ENCODE data around the gene DBH. TPM values are rescaled to one million over a fixed set of nuclear protein-coding genes. Genes with fewer than 3 reads are reported as not detected.

Gene DBH
- total and polyA plus RNA-seq, 12 donors = 0.24 to 234 (median 19.6) TPM; not detected in 1

DNA sequence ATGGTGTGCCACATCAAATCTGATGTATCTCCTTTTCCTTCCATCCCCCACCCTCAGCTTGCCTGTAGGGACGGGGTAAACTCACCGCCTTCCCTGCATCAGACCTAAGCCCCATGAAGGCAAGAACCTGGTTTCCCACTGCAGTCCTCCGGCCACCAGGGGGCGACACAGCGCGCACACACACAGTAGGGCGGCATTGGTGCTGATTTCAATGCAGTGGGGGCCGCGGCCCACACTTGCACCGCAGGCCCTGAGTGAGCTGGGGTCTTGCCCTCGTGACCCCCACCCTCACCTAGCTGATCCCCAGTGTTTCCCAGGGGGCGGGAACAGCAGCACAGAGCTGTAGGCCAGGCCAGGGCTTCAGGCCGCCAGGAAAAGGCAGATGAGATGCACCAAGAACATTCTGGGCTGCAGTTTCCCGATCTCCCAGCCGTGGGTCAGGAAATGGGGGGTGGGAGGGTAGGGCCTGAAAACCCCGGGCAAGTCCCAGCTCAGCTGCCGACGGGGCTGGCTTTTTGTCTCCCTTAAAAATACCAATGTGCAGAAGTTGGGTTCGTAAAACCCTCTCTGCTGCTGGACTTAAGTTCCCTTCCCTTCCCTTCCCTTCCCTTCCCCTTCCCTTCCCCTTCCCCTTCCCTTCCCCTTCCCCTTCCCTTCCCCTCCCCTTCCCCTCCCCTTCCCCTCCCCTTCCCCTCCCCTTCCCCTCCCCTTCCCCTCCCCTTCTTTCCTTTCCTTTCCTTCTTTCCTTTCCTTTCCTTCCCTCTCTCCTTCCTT lies 46.5 kb upstream of the DBH start:
- Histone ChIP-seq H3K4me1 (replicated peaks in 1 of 2) (no peaks in the 10 kb centered on the region), H3K27me3 (peaks cover 14% of the 10 kb centered on the region), H3K4me3 (no peak overlapping the region), H3K36me3 (replicated peaks in 1 of 2) (no peaks in the 10 kb centered on the region), H3K9me3 (replicated peaks in 1 of 3) (no peaks in the 10 kb centered on the region), H3K27ac (no peak overlapping the region)
- 33 to 52% (median 47%) methylated on average over 7 to 19 of the region's 19 CpGs for WGBS, 4 donors
- no peak for DNase-seq
- intact Hi-C loops (cut with DNase I) = loop anchor here in 1 of 2 donors (10.0 kb wide), 1 partner anchor 135 kb away; no protein-coding TSS in a partner anchor
- TF ChIP-seq, protein P1, sequence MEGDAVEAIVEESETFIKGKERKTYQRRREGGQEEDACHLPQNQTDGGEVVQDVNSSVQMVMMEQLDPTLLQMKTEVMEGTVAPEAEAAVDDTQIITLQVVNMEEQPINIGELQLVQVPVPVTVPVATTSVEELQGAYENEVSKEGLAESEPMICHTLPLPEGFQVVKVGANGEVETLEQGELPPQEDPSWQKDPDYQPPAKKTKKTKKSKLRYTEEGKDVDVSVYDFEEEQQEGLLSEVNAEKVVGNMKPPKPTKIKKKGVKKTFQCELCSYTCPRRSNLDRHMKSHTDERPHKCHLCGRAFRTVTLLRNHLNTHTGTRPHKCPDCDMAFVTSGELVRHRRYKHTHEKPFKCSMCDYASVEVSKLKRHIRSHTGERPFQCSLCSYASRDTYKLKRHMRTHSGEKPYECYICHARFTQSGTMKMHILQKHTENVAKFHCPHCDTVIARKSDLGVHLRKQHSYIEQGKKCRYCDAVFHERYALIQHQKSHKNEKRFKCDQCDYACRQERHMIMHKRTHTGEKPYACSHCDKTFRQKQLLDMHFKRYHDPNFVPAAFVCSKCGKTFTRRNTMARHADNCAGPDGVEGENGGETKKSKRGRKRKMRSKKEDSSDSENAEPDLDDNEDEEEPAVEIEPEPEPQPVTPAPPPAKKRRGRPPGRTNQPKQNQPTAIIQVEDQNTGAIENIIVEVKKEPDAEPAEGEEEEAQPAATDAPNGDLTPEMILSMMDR (IDR thresholded peaks at IDR 0.05) = peak in 5 of 6 experiments; percentile 6 to 36 (median 31)
- no peak for TF ChIP-seq POLR2A (IDR thresholded peaks at IDR 0.05)

- Histone ChIP-seq H3K27me3 (peaks cover 13% of the 10 kb centered on the region), H3K4me3 (no peak overlapping the region), H3K36me3 (replicated peaks in 1 of 2) (no peaks in the 10 kb centered on the region), H3K27ac (no peak overlapping the region), H3K4me1 (replicated peaks in 1 of 2) (no peaks in the 10 kb centered on the region), H3K9me3 (replicated peaks in 1 of 3) (no peaks in the 10 kb centered on the region)
- intact Hi-C loops (cut with DNase I) = loop anchor here in 1 of 2 donors (10.0 kb wide), 1 partner anchor 134 kb away; no protein-coding TSS in a partner anchor
- whole genome bisulfite sequencing, 4 donors = 70 to 75% (median 71%) methylated on average over 16 to 20 of the region's 20 CpGs
- no peak for TF ChIP-seq POLR2A (IDR thresholded peaks at IDR 0.05)
- TF ChIP-seq, protein P1 (IDR thresholded peaks at IDR 0.05) = no peak
- DNase-seq = no peak
Observed at GRCh38 chr9:133590231-133590855, 45.8 kb upstream of the DBH start.

DNA sequence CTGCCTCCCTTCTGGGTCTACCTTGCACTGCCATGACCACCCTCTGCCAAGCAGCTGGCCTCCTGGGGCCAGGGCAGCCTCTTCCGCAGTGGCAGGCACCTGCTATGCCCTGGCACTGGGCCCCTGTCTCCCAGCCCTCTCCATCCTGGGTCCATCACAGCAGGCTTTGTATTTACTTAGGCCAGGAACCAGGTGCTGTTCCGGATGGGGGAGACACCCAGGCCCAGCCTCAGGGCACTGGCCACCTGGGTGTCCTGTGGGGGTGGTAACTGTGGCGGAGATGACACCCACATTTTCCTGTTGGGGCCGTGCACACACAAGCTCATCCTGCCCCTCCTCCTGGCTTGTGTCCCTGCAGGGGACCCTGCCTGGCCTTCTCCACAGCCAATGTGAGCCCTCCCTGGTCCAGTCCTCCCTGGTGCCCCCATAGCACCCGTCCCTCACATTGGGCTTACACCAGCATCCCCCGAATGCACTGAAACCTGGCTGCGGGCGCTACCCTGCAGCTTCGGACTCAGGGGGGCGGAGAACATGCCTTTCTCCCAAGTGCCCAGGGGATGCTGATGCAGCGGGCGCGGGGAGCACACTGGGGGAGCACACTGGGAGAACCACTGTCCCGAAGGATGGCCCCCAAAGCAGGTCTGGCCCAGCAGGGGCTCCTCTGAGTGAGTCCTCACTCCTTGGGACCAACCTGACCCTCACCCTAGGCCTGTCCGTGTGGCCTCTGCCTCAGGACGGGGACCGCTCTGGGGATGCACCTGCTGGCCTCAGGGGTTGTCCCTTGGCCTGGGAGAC lies 44.9 kb upstream of the DBH start:
- H3K36me3 ChIP-seq (replicated peaks in 1 of 2) = no peaks in the 10 kb centered on the region
- H3K27me3 ChIP-seq = peaks cover 6% of the 10 kb centered on the region
- no peaks in the 10 kb centered on the region for H3K9me3 ChIP-seq (replicated peaks in 1 of 3)
- intact Hi-C loops (cut with DNase I) = loop anchor here in 1 of 2 donors (10.0 kb wide), 1 partner anchor 133 kb away; no protein-coding TSS in a partner anchor
- DNase-seq = no peak
- no peak overlapping the region for H3K4me3 ChIP-seq
- no peak overlapping the region for H3K27ac ChIP-seq
- H3K4me1 ChIP-seq (replicated peaks in 1 of 2) = no peaks in the 10 kb centered on the region
- no peak for TF ChIP-seq POLR2A (IDR thresholded peaks at IDR 0.05)
- TF ChIP-seq, protein P1 (IDR thresholded peaks at IDR 0.05) = no peak
- WGBS, 4 donors = 86 to 92% (median 89%) methylated on average over 10 to 17 of the region's 17 CpGs

DNA sequence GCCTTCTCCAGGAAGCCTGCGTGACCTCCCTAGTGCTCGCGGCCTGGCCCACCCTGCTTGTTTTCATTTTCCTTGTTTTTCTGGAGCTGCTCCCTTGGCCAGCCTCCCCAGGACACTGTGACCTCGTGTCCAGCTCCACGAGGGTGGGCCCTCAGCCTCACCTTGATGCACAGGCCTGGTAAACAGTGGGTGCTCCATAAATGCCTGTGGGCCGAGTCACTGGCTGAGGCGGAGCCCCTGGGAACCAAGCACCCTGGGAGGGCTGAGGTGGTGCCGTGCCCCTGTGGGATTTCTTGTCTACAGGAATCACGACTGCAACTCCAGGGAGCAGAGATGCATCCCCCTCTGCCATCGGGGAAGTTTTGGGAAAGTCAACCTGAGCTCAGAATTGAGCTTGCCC lies 44.2 kb upstream of the DBH start:
- no peak for DNase-seq
- peaks cover 0 to 2% (median 0%) of the 10 kb centered on the region in 3 donors for H3K9me3 ChIP-seq (replicated peaks in 1 of 3)
- H3K27ac ChIP-seq = no peak overlapping the region
- no peaks in the 10 kb centered on the region for H3K4me1 ChIP-seq (replicated peaks in 1 of 2)
- 61 to 79% (median 61%) methylated on average over 5 to 10 of the region's 10 CpGs for WGBS, 4 donors
- no peaks in the 10 kb centered on the region for H3K27me3 ChIP-seq
- intact Hi-C loops (cut with DNase I) = loop anchor here in 1 of 2 donors (10.0 kb wide), 1 partner anchor 133 kb away; no protein-coding TSS in a partner anchor
- TF ChIP-seq, protein P1 (IDR thresholded peaks at IDR 0.05) = no peak
- TF ChIP-seq POLR2A (IDR thresholded peaks at IDR 0.05) = no peak
- no peaks in the 10 kb centered on the region for H3K36me3 ChIP-seq (replicated peaks in 1 of 2)
- no peak overlapping the region for H3K4me3 ChIP-seq

All from adrenal gland (tissue), 12 donors.